Measurements from ENCODE around the gene ARNT2.
"Not testable (repeated sequence)": the region's sequence is repeated elsewhere in the genome, so short reads cannot be mapped to it uniquely, and the experiment has no call there.

The ARNT2 gene

DNA sequence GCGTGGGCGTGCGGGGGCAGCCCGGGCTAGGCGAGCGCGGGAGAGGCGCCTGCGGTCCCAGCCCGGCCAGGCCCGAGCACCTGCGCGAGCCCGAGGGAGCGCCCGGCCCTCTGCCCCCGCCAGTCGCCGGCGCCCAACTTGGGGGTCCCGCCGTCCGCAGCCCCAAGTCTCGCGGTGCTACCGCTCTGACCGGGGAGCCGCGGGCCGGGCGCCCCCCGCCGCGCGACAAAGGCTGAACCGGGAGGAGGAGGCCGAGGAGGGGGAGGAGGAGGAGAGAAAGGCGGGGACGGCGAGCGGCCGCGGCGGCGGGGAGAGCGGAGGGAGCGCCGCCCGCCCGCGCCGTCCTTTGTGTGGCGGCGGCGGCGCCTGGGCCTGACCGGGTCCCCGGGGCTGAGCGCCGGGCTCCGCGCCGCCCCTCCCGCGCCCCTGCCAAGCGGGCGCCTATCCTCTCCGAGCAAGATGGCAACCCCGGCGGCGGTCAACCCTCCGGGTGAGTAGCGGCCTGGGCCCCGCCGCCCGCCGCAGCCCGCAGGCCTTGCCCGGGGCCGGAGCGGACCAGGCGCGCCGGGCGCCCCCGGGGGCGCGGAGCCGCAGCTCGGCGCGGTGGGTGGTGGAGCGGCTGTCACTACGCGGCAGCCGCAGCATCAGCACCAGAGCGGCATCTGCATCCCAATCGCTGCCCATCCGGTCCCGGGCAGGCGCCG is at the start of gene ARNT2:
ARNT2 (plus strand) TSS at position 326 of the 704 bp plus-strand sequence; CDS start at position 460, 134 bp downstream.
- DNase-seq (ENCODE audit: low spot score) = peak; percentile 72

DNA sequence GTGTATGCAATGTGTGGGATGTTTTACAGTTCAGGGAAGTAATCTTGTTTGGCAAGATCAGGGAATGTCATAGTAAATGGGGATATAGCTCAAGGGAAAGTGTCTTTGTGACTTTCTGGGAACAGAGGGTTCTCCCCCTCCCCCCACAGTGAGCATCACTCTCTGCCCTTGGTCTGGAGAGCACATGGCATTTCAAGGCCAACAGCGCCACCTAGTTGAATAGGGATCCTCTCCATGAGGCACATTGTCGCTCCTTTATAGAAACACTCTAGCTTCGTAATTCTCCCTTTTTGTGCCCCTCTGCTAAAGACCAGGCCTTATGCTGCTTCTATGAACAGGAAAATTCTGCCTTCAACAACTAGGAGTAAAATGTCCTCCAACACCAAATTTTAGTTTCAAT is 37.1 kb upstream of the ARNT2 start:
- DNase-seq (ENCODE audit: low spot score) = no peak

DNA sequence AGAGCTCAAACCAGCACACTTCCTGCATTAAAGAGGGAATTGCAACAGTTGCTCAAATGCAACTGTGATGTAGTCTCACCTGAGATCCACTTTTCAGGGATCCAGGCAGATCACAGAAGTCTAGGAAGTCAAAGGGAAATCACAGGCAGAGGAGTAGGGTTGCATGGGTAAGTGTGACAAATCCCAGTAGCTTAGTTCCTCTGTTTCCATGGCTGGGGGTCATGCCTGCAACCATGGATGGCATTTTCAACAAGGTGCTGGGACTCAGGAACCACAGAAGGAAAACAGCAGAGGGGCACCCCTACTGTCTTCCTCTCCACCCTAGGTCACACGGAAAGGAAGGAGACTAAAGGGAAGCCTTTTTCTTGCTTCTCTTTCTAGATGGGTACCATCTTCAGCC is 36.5 kb upstream of the ARNT2 start:
- no peak for DNase-seq (ENCODE audit: low spot score)

DNA sequence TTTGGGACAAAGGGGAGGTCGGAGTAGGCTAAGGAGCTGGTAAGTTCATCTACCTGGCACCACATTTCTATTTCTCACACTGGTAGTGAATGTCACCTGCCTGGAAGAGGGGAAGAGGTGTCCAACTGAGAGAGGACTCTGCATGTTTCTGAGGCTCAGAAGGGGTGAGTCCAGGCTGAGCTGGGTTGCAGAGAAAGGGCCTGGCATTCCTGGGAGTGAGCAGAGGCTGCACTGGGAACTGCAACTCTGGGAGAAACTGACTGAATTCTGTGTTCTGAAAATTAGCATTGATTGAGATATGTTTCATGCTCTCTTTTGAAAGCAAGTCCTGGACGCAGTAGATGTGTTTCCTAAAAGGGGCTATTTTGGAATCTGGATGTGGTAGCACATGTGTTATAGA is 32.3 kb upstream of the ARNT2 start:
- no peak for DNase-seq (ENCODE audit: low spot score)

DNA sequence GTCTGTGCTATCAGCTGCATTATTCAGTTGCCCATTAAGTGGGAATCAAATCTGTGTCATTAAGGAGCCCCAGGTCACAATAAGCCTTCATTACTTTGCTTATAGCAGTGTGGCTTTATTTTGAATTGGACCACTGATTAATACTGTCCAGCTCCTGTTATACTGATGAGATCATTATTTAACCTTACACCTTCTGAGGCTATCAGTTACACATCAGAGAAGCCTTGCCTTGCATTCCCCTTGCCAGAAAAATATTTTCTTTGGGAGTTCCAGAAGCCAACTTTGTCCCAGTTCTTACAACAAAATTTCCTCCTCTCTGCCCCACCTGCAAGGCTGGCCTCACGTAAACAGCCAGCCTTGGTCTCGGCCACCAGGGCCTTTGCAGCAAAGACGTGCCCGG is 29.7 kb upstream of the ARNT2 start:
- no peak for DNase-seq (ENCODE audit: low spot score)

DNA sequence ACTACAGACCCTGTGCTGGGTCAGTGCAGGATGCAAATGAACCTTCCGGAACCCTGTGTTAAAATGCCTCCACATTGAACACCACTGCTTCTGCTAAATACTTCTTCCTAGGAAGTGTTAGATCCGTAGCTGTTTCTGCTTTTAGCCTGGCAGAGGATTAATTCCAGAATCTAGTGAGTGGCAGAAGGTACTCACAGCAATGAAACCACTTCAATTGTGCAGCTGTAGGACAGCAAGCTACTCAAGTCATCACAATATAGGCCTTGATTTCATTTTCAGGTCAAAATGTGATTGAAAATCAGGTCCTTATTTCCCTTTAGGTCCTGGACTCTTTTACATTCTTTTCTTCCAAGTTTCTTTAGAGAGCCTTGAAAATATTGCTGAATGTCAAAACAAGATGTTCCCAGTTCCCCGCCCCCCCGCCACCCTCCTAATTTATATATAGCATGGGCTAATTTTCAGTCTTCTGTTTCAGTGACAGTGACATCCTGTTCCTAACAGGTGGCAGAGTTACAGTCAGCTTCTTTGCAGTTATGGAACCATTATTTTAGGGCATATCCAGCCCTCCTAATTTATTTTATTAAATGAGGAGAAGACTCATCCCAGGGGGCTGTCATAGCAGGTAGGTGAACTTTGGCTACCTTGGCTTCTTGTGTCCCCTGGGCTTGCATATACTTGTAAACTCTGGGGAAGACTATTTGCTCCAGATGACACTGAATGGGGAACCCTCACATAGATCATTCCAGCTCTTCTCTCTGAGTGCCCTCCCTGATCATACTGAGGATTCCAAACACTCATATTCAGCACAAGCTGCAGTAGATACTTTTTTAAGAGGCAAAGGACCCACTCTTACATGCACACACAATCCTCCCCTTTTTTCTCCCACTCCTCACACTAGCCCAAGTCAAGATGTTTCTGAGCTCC is 28.0 kb upstream of the ARNT2 start:
- no peak for DNase-seq (ENCODE audit: low spot score)

DNA sequence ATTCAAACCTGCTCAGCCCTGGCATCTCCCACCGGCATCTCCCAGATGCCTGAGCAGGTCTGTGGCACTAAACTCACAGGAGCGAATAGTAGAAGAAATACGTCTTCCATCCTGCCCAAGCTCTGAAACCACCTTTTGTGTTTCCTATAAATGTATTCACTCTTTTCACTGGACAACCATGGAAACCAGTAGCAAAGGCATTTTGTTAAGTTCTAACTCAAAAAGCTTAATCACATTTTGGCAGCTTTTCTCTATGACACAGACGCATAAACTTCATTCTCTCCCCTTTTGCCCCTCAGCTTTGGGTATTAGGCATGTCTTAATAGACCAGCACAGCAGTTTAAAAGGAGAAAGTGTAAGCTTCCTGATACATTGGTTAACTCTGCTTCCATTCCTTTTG is 24.5 kb upstream of the ARNT2 start:
- peak; percentile 52 for DNase-seq (ENCODE audit: low spot score)

DNA sequence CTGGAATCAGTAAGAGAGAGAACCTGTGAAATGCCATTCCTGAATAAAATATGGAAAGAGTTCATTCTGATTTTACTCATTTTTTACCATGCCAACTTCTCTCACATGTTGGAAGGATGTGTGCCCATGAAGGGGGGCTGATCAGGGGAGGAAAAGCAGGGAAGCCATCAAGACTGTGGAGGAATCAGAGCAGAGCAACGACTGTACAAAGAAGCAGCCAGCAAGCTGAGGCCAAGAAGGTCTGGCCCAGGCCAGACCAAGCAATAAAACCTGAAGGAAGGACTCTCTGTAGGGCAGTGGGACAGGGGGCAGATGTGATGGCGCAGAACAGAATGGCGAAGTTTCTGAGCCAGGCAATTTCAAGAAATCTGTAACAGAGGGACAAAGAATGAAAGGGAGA is 24.0 kb upstream of the ARNT2 start:
- no peak for DNase-seq (ENCODE audit: low spot score)

DNA sequence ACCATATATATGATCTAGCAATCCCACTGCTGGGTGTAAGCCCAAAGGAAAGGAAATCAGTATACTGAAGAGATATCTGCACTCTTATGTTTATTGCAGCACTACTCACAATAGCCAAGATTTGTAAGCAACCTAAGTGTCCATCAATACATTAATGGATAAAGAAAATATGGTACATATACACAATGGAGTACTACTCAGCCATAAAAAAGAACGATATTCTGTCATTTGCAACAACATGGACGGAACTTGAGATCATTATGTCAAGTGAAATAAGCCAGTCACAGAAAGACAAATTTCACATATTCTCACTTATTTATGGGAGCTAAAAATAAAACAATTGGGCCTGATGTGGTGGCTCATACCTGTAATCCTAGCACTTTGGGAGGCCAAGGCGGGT is 21.9 kb upstream of the ARNT2 start:
- DNase-seq (ENCODE audit: low spot score) = no peak

DNA sequence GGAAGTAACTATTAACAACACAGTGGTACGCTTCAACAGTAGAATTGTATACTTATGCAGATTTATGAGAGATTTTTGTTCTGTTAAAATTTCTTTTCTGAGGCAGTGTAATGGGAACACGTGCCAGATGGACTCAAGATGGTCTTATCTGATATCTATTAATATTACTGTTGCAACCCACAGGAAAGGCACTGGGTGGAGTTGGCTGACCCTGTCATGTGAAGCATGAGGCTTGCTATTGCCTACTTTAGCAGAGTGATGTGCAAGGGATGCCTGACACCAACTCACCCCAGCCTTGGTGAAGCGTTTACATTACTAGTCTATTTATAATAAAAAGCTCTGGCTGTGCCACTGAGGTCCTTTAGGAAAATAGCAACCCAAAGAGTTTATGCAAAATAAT is 19.8 kb upstream of the ARNT2 start:
- no peak for DNase-seq (ENCODE audit: low spot score)

DNA sequence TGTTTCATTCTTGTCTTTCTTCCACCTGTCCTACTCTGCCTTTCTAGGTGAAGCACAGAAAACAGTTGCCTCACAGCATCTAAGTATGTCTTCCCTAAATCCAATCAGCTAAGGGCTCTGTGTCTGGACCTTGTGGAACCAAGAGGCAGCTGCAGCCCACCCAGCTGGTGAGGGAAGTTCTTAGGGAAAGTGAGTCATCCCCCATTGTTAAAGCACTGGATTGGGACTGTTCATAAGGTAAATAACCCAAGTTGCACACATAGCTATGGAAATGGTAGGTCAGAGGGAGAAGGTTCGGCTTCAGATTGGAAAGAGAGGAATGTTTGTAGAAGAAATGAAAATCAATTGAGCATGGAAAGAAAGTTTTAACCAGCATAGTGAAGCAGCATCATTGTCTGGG is 18.0 kb upstream of the ARNT2 start:
- no peak for DNase-seq (ENCODE audit: low spot score)

DNA sequence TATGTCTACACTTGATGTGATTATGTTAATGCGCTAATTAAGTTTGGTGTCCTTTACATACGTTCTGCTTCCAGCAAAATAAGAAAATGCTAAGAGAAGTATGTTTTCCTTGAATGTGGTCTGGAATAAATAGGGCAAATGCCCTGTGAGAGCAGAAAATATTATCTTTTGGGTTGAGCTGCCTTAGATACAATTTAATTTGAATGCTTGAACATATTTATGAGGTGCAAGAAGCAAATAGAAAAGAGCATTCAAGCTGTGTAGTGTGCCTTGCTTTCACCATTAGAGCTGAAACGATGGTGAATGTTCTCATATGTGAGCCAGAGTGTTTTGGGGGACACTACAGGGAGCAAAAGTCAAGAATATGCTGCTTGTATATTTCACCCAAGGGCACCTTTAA is 15.9 kb upstream of the ARNT2 start:
- DNase-seq (ENCODE audit: low spot score) = no peak

DNA sequence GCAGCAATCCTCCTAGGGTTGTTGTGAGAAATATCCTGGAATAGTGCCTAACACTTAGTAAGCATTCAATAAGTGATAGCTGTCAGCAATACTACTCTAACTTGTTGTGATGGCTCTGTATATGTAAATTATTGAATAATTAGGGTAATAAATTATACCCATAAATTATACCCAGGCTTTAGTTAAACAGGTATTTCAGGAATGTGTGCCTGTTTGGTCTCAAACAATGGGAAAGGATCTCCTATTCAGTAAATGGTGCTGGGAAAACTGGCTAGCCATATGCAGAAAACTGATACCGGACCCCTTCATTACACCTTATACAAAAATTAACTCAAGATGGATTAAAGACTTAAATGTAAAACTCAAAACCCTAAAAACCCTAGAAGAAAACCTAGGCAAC is 14.8 kb upstream of the ARNT2 start:
- DNase-seq (ENCODE audit: low spot score) = no peak

DNA sequence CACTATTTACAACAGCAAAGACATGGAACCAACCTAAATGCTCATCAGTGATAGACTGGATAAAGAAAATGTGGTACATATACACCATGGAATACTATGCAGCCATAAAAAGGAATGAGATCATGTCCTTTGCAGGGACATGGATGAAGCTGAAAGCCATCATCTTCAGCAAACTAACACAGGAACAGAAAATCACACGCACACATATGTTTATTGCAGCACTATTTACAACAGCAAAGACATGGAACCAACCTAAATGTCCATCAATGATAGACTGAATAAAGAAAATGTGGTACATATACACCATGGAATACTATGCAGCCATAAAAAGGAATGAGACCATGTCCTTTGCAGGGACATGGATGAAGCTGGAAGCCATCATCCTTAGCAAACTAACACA is 13.2 kb upstream of the ARNT2 start:
- DNase-seq (ENCODE audit: low spot score) = not testable (repeated sequence)

DNA sequence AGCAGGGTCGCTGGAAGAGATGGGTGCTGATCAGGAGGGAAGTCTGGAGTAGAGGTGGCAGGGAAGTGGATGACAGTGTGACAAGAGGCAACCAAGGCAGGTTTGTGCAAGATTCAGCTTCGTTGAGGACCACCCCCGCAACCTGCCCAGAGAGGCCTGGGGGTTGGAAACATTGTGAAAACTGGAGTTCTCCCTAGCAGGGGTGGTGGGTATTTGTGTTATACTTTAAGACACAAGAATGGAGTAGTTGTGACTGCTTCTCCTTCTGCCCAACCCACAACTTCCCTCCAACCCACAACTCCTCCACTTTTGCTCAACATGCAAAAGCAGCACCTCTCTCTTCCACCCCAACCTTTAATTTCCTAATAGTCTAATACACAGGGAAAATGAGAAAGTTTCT is 8.6 kb upstream of the ARNT2 start:
- no peak for DNase-seq (ENCODE audit: low spot score)

DNA sequence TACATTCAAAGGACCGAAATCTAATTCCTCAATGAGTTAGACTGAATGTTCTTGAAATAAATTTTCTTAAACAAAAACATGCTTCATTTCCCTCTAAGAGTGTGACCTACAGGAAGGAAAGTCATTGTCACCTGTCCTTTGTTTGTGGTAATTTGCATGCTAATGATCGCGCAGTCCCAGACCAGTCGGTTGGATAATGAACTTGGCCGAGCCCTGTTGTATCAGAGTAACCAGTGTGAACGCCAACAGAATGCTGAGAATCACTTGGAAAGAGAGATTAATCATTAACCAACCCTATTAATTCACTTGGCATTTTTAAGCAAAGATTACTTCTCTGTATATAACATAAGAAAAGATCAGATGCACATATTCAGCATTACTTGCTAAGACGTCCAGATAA is 8.1 kb upstream of the ARNT2 start:
- DNase-seq (ENCODE audit: low spot score) = no peak

DNA sequence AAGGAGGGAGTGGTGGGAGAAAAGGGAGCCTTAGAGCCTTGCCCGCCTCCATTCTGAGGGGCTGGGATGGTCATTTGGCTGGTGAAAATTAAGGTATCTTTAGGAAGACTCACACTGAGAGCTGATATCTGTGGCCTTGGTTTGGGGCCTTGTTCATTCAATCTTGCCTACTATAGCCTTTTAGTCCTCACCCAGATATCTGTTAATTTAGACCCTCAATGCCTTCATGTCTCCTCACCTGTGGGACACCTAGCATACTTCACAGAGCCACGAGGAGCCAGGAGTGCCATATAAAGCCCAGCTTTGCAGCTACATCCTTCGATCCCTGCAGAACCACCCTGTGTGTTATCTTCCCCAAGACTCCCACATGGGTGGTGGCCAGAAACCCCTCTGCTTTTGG is 4.7 kb upstream of the ARNT2 start:
- DNase-seq (ENCODE audit: low spot score) = no peak

DNA sequence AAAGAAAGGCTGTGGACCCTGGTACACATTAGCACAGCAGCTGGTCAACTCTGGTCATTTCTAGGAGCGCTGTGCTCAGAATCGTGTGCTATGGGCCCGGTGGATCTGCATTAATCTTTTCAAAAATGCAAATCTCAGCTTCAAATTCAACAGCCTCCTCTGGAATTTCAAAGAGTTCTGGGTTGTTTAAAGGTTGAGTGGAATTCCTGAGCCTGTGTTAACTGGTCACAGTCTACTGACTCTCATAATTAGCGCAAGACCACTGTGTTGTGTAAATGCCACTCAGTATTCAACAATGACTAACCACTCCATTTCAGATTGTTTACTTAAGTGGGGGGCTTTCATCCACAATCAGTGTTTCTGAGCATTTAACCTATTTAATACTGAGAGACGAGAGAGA is 2.7 kb upstream of the ARNT2 start:
- DNase-seq (ENCODE audit: low spot score) = no peak

DNA sequence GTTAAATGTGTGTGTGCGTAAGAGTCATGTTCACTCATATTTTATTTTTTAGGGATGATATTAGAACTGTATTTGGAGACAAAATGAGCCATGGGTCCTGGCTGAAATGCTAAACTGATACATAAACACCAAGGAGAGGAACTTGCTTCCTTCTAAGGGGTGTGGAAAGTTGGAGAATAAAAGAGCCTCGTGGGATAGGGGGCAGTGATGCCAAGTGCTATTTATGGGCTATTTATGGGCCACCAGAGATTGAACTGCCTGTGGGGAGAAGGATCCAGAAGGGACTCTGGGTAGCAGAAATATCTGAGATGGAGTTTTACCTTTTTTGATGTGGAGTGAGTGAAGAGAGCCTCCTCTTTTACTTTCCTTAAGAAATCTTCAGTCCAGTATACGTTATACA is 1.8 kb upstream of the ARNT2 start:
- DNase-seq (ENCODE audit: low spot score) = no peak

DNA sequence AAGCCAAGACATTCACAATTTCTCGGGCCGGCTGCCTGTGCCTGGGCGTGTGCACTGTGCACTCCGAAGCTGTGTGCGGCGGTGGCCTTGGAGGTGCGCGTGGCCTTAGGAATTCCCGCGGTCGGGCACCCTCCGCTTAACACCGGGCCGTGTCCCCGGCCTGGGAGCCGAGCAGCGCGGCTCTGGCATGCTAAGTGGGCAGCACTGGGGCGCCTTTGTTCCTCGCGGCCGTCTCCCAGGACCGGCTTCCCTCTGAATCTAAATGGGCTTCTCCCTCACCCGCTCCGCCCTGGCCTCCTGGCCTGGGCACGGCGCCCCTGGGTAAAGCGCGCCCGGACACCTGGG is 498 bp upstream of the ARNT2 start:
- peak; percentile 82 for DNase-seq (ENCODE audit: low spot score)

DNA sequence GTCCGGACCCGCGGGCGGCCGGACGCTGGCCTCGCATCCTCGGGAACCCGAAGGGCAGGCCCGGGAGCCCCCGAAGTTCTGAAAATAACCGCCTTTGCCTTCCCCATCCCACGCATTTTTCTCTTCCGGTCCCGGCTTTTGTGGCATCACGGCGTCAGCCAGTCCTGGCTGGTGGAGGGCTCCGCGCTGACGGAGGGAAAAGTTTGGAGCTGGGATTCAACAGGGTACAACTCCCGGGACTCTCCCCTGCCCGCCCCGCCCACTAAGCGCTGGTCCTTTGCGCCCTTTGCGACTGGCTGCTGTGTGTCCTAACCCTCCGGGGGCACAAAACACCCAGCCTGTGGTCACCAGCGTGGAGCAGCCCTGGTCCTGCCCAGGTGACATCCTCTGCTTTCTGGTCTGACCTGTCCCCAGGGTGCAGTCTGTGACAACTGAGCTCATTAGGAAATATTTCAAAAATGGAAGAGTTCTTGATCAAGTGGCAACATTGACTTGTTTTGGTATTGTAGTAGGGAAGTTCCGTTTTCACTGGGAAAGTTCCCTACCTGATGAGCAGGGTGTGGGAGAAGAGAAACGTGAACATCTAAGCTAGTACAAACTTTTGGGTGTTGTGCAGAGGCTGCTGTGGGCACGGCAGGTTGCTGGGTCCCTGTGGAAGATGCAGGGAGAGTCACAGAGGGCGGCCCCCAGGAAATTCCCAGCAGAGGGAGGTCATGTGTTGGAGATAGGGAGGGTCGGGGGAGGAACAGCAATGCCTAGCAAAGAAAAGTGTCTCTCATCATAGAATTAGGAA is 775 bp downstream of the ARNT2 start:
- peak; percentile 84 for DNase-seq (ENCODE audit: low spot score)

DNA sequence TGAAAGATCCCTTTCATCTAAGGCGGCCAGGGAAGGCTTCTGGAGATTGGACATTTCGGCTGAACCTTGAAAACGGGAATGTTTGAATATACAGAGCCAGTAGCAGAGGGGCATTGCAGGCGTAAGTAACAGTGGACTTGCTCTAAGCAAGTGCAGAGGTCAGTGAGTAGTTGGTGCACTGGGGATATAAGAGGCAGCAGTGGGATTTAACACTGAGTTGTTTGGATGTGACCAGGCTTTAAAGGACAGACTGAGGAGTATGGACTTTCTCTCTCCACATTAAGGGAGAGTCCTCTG is 1.3 kb downstream of the ARNT2 start:
- no peak for DNase-seq (ENCODE audit: low spot score)

DNA sequence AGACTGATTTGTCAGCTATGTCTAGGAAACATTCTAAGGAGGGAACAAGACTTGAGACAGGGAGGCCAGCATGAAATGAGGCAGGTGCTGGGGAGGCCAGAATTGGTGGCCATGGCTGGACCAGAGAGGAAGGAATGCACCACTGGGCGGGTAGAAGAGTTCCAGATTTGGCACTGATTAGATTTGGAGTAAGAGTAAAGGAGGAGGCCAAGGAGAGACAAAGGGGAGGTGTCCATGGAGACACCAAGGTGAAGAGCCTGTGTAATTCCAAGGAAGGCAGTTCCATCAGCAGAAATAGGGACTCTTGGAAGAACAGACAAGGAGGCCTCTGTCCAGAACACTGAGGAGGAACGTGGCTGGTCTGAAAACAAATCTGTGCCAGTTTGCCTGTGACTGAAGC is 1.8 kb downstream of the ARNT2 start:
- peak; percentile 47 for DNase-seq (ENCODE audit: low spot score)

All from globus pallidus (tissue), 1 donor.